Fibroblast of the conjunctiva (primary cell): ENCODE results near the gene UPK2.
"Not testable (repeated sequence)": the region's sequence is repeated elsewhere in the genome, so short reads cannot be mapped to it uniquely, and the experiment has no call there.

Experiments
- DNase-seq: peaks from one replicate; pipeline ENCODE4 v3.0.0-alpha.2; 2010; ENCODE audit warnings: low read depth

Gene UPK2

GRCh38 chr11:118938491-118939403, 17.4 kb upstream of the UPK2 start:
- no peak for DNase-seq

GRCh38 chr11:118939404-118939915, 16.6 kb upstream of the UPK2 start:
- no peak for DNase-seq

DNA sequence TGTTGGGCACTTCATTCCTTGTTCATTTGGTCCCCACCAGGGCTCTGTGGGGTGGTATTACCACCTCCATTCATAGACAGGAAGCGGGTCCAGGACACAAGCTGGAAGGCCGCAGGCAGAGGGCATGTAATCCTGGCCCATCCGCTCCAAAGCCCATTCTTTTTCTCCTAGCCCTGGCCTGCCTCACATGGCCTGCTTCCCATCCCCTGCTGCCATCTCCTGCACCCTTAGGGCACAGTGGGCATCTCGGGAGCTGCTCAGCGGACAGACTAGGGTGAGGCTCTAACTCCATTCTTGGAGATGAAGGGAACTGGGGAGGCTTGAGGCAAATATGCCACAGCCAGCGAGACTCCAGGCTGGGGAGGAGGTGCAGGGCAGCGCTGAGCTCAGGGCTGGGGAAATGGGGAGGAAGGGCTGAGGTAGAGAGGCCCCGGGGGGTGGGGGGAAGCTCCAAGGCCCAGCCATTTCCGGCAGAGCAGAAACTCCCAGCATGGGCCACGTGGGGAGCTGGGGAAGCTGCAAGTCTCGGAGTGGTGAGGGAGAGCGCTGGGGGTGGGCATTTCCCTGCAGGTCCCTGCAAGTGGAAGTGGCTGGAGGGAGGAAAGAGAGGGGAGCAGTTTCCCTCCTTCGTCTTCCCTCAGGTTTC, 16.0 kb upstream of the UPK2 start:
- DNase-seq, result no peak

GRCh38 chr11:118947091-118947490, 9.0 kb upstream of the UPK2 start:
- no peak for DNase-seq

DNA sequence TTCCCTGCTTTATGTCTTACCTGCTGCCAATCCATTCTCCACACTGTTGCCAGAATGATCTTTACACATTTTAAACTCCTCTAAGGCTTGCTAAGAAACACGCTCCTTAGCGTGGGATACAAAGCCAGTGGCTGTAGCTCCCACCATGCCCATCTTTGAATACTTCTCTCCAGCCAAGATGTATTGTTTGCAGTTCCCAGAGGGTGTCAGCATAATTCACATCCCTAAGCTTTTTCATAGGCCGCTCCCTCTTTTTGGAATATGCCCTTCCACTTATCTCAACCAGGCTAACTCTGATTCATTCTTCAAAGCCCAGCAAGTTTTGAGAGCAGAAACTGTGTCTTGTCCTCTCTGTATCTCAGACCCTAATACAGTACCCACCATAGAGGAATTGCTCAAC, 8.1 kb upstream of the UPK2 start:
- no peak for DNase-seq

DNA sequence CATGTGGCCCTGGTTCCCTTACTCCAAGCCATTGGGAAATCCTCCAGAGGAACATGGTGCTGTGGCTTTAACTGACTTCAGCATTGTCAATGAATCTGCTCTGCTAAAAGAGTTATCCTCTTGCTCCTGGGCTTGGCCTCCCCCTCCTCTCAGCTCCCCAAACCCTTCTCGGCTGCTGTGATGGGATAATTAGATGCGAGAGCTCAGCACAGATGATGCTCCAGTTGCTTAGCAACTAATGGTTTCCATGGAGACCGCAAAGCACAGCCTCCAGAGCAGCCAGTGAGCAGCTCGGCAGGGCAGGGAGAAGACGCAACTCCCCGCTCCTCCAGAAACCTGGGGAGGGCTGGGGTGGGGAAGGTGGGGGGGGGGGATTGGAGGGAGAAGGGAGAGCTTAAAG, 2.8 kb upstream of the UPK2 start:
- DNase-seq, result no peak

DNA sequence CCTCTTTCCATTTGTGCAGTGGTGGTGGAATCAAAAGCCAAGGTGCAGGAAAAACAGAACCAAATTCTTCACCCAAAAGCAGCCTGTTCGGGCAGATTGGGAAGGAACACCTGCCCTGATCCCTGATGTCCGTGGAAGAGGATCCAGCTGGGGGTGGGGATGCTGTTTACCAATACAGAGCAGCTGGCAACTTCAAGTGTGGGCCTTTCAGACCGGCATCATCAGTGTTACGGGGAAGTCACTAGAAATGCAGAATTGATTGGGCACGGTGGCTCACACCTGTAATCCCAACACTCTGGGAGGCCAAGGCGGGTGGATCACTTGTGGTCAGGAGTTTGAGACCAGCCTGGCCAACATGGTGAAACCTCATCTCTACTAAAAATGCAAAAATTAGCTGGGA, 2.1 kb upstream of the UPK2 start:
- not testable (repeated sequence) for DNase-seq

GRCh38 chr11:118956847-118957469, 860 bp downstream of the UPK2 start:
- no peak for DNase-seq

DNA sequence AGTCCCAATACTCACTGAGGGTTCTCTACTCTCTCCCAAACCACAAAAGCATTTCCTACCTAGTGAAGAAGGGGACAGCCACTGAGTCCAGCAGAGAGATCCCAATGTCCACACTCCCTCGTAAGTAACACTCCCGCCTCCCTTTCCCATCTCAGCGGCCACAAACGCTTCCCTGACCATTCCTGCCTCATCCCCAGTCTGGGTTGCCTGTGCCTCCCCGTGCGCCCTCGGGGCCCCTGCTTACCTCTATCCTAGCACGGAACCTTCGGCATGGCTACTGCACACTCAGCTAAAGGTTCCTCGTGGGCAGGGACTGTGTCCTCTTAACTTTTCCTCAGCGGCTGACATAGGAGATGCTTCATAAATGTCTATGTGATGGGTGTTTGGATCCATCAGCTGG, 1.5 kb downstream of the UPK2 start:
- no peak for DNase-seq

DNA sequence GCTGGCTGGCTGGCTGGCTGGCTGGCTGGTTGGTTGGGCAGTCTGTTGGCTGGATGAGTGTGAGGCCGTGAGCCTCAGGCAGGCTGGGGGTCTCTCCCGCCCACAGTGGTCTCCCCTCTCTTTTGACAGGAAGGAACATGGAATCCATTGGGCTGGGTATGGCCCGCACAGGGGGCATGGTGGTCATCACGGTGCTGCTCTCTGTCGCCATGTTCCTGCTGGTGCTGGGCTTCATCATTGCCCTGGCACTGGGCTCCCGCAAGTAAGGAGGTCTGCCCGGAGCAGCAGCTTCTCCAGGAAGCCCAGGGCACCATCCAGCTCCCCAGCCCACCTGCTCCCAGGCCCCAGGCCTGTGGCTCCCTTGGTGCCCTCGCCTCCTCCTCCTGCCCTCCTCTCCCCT, 1.9 kb downstream of the UPK2 start:
- no peak for DNase-seq

GRCh38 chr11:118958577-118958976, 2.5 kb downstream of the UPK2 start:
- no peak for DNase-seq

- no peak for DNase-seq
Measured at GRCh38 chr11:118961189-118961588, 5.1 kb downstream of the UPK2 start.

DNA sequence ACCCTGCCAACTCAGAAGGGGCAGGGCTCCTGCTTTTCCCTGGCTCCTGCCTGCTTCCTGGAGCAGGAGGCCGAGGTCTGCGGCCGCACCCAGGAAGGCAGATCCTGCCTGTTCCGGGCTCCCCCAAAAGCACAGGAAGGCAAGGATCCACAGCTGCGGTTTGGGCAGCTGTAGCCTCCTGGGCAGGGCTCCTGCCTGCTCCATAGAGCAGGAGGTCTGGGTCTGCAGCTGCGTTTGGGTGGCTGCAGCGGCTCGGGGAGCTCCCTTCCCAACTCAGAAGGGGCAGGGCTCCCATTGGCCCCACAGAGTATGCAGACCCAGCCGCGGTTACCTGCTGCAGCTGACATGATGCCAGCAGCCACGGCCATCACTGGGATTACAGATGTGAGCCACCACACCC, 5.5 kb downstream of the UPK2 start:
- DNase-seq, result no peak

GRCh38 chr11:118969508-118969907, 13.4 kb downstream of the UPK2 start:
- DNase-seq, result not testable (repeated sequence)

GRCh38 chr11:118971646-118972045, 15.5 kb downstream of the UPK2 start, which contains the start of gene FOXR1:
Gene FOXR1 (plus strand): TSS chr11:118971761. CDS start chr11:118971932, 171 bp downstream.
- DNase-seq, result no peak

- no peak for DNase-seq
Measured at GRCh38 chr11:118973985-118974384, 17.9 kb downstream of the UPK2 start.

DNA sequence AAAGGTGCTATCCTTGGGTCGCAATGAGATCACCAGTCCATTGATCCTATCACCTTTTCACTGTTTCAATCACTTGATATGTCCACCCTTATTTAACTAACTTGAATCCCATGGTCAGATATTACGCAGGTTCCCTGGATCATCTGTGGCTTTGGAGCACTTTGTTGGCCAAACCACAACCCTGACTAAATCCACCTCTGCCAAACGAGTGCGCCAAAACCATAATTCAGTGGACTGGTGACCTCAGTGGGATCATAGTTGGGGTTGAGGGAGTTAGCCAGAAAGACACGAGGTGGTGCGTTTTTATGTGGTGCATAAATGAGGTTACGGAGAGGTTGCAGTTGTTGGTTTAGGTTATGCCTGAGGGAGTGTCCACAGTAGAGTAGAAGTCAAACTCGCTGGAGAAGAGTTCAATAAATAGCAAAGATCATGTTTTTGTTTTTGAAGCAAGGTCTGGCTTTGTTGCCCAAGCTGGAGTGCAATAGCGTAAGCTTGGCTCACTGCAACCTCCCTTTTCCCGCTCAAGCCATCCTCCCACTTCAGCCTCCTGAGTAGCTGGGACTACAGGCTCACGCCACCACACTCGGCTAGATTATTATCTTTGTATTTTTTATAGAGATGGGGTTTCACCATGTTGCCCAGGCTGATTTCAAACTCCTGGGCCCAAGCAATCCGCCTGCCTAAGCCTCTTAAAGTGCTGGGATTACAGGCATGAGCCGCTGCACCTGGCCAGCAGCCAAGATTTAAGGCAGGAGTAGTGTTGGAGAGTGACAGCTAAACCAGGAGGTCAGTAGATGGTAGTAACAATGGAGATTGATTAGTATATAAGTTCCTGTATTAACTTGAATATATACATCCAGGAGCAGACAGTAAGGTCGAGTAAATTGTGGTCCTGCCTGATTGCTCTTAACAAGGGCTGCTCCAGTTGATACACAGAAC, 19.9 kb downstream of the UPK2 start:
- DNase-seq, result no peak

DNA sequence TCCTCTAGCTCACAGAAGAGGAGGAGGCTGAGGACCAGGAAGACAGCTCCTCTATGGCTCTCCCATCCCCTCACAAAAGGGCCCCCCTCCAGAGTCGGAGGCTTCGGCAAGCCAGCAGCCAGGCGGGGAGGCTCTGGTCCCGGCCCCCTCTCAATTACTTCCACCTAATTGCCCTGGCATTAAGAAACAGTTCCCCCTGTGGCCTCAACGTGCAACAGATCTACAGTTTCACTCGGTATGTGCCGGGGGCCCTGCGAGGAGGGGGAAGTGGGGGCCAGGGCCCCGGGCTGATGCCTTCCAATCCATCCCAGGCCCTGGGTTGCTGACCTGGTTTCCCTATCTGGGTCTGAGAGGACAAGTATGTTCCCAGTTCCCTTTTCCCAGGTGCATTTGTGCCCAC, 23.3 kb downstream of the UPK2 start:
- no peak for DNase-seq

- DNase-seq, result no peak
Measured at GRCh38 chr11:118980191-118980881, 24.2 kb downstream of the UPK2 start.

GRCh38 chr11:118984337-118984736, 28.2 kb downstream of the UPK2 start:
- DNase-seq, result not testable (repeated sequence)

DNA sequence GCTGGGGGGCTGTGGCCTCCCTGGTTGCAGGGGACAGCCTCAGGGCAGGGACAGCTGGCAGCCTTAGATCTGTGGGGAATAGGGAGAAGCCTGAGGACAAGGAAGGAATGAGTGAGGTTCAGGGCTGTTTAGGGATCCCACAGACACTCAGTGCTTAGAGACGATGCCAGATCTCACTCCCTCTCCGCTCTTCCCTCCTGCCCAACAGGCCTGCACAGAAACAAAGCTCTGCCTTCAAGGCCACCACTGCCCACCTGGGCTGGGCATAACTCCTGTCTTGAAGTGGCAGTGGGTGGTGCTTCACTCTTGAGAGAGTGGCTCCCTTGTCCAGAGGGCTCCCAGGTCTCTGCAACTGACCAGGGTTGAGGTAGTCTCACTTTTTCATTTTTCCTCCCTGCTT, 28.7 kb downstream of the UPK2 start:
- DNase-seq, result no peak
